Measurements from ENCODE around the gene SLC35F4.

DNA sequence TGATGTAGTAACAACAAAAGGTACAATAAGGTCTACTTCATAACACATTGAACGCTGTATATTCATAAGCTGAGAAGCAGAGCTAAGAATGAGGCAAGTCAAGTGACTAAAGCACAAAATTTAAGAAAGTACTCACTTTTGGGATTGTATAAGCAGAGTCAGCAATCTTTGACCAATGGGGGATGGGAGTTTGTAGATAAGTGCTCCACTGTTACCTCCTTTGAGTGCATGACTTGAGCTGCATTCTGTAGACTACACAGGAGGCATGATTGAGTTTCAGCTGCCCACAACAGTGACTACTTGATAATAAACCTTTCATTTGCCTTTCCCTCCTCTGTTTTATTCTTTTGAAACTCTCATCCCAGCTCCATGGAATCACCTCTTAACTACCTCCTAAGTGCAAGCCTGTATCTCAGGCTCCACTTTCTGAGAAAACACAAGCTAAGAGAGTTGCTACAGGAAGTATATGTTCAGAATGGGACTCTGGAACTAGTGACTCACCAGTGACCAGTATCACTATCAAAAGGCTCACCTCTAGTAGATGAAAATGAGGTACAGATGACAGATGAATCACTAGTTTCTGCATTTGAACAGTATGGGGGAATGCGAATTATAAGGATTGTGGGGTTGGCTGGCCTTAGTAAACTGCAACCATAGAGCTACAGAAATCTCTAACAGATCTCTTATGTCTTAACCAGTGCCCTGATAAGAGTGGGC, 49.2 kb downstream of the SLC35F4 start:
- TF ChIP-seq, protein P1, sequence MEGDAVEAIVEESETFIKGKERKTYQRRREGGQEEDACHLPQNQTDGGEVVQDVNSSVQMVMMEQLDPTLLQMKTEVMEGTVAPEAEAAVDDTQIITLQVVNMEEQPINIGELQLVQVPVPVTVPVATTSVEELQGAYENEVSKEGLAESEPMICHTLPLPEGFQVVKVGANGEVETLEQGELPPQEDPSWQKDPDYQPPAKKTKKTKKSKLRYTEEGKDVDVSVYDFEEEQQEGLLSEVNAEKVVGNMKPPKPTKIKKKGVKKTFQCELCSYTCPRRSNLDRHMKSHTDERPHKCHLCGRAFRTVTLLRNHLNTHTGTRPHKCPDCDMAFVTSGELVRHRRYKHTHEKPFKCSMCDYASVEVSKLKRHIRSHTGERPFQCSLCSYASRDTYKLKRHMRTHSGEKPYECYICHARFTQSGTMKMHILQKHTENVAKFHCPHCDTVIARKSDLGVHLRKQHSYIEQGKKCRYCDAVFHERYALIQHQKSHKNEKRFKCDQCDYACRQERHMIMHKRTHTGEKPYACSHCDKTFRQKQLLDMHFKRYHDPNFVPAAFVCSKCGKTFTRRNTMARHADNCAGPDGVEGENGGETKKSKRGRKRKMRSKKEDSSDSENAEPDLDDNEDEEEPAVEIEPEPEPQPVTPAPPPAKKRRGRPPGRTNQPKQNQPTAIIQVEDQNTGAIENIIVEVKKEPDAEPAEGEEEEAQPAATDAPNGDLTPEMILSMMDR (IDR thresholded peaks at IDR 0.05 in 8 of 11, conservative IDR thresholded peaks at IDR 0.05 in 3 of 11): no peak
- TF ChIP-seq POLR2AphosphoS5 (IDR thresholded peaks at IDR 0.05): no peak
